Measurements from ENCODE around the gene TRIM39.
"Not testable (repeated sequence)": the region's sequence is repeated elsewhere in the genome, so short reads cannot be mapped to it uniquely, and the experiment has no call there.

TRIM39 gene

GRCh38 chr6:30326526-30327231, at the start of gene TRIM39:
Gene TRIM39, plus strand, starts transcription at chr6:30326927. Its CDS starts 2,391 bp downstream, at chr6:30329318.
- in situ Hi-C loops (cut with MboI; ENCODE audit: low sequenced_read_pairs), result no loop called here

GRCh38 chr6:30280988-30281387, 45.7 kb upstream of the TRIM39 start:
- in situ Hi-C loops (cut with MboI; ENCODE audit: low sequenced_read_pairs), result not testable (repeated sequence)

GRCh38 chr6:30282522-30282921, 44.2 kb upstream of the TRIM39 start:
- in situ Hi-C loops (cut with MboI; ENCODE audit: low sequenced_read_pairs), result no loop called here

- in situ Hi-C loops (cut with MboI; ENCODE audit: low sequenced_read_pairs), result no loop called here
These were observed 43.0 kb upstream of the TRIM39 start for GRCh38 chr6:30283761-30284160.

GRCh38 chr6:30287139-30287538, 39.6 kb upstream of the TRIM39 start:
- in situ Hi-C loops (cut with MboI; ENCODE audit: low sequenced_read_pairs), result no loop called here

- in situ Hi-C loops (cut with MboI; ENCODE audit: low sequenced_read_pairs), result no loop called here
These were observed 30.9 kb upstream of the TRIM39 start for GRCh38 chr6:30295837-30296236.

- in situ Hi-C loops (cut with MboI; ENCODE audit: low sequenced_read_pairs), result no loop called here
These were observed 22.7 kb upstream of the TRIM39 start for GRCh38 chr6:30304002-30304401.

- in situ Hi-C loops (cut with MboI; ENCODE audit: low sequenced_read_pairs), result no loop called here
These were observed 15.6 kb upstream of the TRIM39 start for GRCh38 chr6:30311101-30311500.

- in situ Hi-C loops (cut with MboI; ENCODE audit: low sequenced_read_pairs), result no loop called here
These were observed 15.1 kb upstream of the TRIM39 start for GRCh38 chr6:30311671-30312070.

- in situ Hi-C loops (cut with MboI; ENCODE audit: low sequenced_read_pairs), result no loop called here
These were observed 14.5 kb upstream of the TRIM39 start for GRCh38 chr6:30312266-30312665.

GRCh38 chr6:30312676-30313321, 13.9 kb upstream of the TRIM39 start:
- in situ Hi-C loops (cut with MboI; ENCODE audit: low sequenced_read_pairs), result no loop called here

GRCh38 chr6:30315156-30315555, 11.6 kb upstream of the TRIM39 start:
- in situ Hi-C loops (cut with MboI; ENCODE audit: low sequenced_read_pairs), result no loop called here

- in situ Hi-C loops (cut with MboI; ENCODE audit: low sequenced_read_pairs), result no loop called here
These were observed 8.7 kb upstream of the TRIM39 start for GRCh38 chr6:30317913-30318589.

GRCh38 chr6:30319146-30319835, 7.4 kb upstream of the TRIM39 start:
- in situ Hi-C loops (cut with MboI; ENCODE audit: low sequenced_read_pairs), result no loop called here

- in situ Hi-C loops (cut with MboI; ENCODE audit: low sequenced_read_pairs), result no loop called here
These were observed 4.9 kb upstream of the TRIM39 start for GRCh38 chr6:30321692-30322388.

- in situ Hi-C loops (cut with MboI; ENCODE audit: low sequenced_read_pairs), result no loop called here
These were observed 3.9 kb upstream of the TRIM39 start for GRCh38 chr6:30322527-30323501.

- in situ Hi-C loops (cut with MboI; ENCODE audit: low sequenced_read_pairs), result no loop called here
These were observed 2.9 kb upstream of the TRIM39 start for GRCh38 chr6:30323806-30324205.

GRCh38 chr6:30325150-30325872, 1.4 kb upstream of the TRIM39 start:
- in situ Hi-C loops (cut with MboI; ENCODE audit: low sequenced_read_pairs), result no loop called here
